Upper lobe of left lung (tissue), 6 donors: ENCODE data around the gene C5orf58. TPM values are rescaled to one million over a fixed set of nuclear protein-coding genes. Genes with fewer than 3 reads are reported as not detected.

Experiments
- ATAC-seq, 2 donors: fragments of 200-7000 bp; cut with Tn5 transposase; one replicate each; pipeline ENCODE4 v1.9.1; 2022; ENCODE audit warnings: mild to moderate bottlenecking in 2 of 2, moderate library complexity in 2 of 2; ENCODE audit not compliant: low FRiP score in 2 of 2
- DNase-seq, 2 donors: peaks; one replicate each; pipeline ENCODE4 v3.0.0-alpha.2; 2019 to 2020
- H3K27ac ChIP-seq, 4 donors: fragments of 200-600 bp; sonication (generic); one replicate each; pipeline ENCODE4 v1.5.1; 2016 to 2019
- H3K27me3 ChIP-seq, 4 donors: fragments of 200-600 bp; sonication (generic); one replicate each; pipeline ENCODE4 v1.5.1; 2017 to 2019
- H3K36me3 ChIP-seq, 4 donors: fragments of 200-600 bp; sonication (generic); one replicate each; pipeline ENCODE4 v1.5.1; 2016 to 2019
- H3K4me1 ChIP-seq, 4 donors: fragments of 200-600 bp; sonication (generic); one replicate each; pipeline ENCODE4 v1.5.1; 2018 to 2019
- H3K4me3 ChIP-seq, 4 donors: fragments of 200-600 bp; sonication (generic); one replicate each; pipeline ENCODE4 v1.5.1; 2017 to 2019; ENCODE audit warnings: mild to moderate bottlenecking in 2 of 4, moderate library complexity in 1 of 4
- H3K9me3 ChIP-seq, 4 donors: fragments of 200-600 bp; sonication (generic); one replicate each; pipeline ENCODE4 v1.5.1; 2018 to 2019
- EP300 ChIP-seq, 4 donors: sonication (generic); formaldehyde crosslinking; IDR thresholded peaks; one replicate each; pipeline ENCODE4 v1.5.1; 2017; ENCODE audit warnings: antibody characterized with exemption in 4 of 4, control low read depth in 2 of 4
- POLR2A ChIP-seq, 4 donors: fragments of 450-650 bp; IDR thresholded peaks; one replicate each; pipeline ENCODE4 v1.5.1; 2016 to 2017; ENCODE audit warnings: antibody characterized with exemption in 4 of 4, mild to moderate bottlenecking in 2 of 4
- POLR2AphosphoS5 ChIP-seq, 2 donors: sonication (generic); formaldehyde crosslinking; IDR thresholded peaks; one replicate each; pipeline ENCODE4 v1.5.1; 2017; ENCODE audit warnings: antibody characterized with exemption in 2 of 2
- WGBS, 2 donors: methylation state at CpG; one replicate each; pipeline ENCODE4 v1.1.5; 2017 to 2018; 5-methylcytosine and 5-hydroxymethylcytosine counted together
- total RNA-seq, 6 donors: library from RNA; depleted of rRNA in 4 of 6; stranded (reverse); fragments of >200 nt in 4 of 6; gene quantifications; one replicate each; pipeline versions ENCODE4 v1.1.0 to v1.2.1, GENCODE V29; 2016 to 2021
- TF ChIP-seq, protein P1 (sequence below), 6 experiments: fragments of 450-650 bp in 4 of 6; fragments of 200-600 bp in 2 of 6; sonication (generic) in 2 of 6; IDR thresholded peaks; one replicate each; pipeline ENCODE4 v1.5.1; 2016 to 2019; ENCODE audit warnings: antibody characterized with exemption in 6 of 6
- donor health status: DM: no; HTN: no; CAD: no; lungs with moderate emphysema.
- donor health status: DM: no; HTN: yes; CAD: no; lungs with severe emphysema.

The C5orf58 gene
- total RNA-seq, 6 donors from 2014 or later, result not detected

DNA sequence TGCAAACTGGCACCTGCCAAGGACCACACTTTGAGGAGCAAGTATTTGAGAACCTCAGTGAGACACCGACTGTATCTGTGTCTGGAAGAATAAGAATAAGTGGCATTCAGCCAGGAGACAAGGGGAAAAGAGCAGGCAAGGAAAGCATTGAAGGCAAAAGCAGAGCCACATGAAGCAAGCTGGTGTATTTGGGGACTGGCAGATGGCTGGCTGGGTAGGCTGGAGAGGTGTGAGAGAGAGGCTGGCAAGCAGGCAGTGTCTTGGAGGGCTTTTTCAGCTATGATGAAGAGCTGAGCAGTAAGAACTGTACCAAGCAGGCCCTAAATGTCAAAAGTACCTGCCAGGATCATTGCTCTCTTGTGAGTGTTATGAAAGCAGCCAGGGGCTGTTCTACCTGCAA lies 14.1 kb upstream of the C5orf58 start:
- ATAC-seq, result no peak
- no peak for DNase-seq
- Histone ChIP-seq H3K36me3 (no peaks in the 10 kb centered on the region), H3K27me3 (no peaks in the 10 kb centered on the region), H3K9me3 (no peaks in the 10 kb centered on the region), H3K4me1 (peaks cover 0 to 6% (median 3%) of the 10 kb centered on the region in 4 donors), H3K4me3 (no peak overlapping the region), H3K27ac (no peak overlapping the region)
- 39 to 45% methylated on average over 1 of the region's 1 CpG for WGBS, 2 donors
- TF ChIP-seq POLR2AphosphoS5 (IDR thresholded peaks at IDR 0.05) (no peak), EP300 (IDR thresholded peaks at IDR 0.05) (no peak), POLR2A (IDR thresholded peaks at IDR 0.05) (no peak)
- TF ChIP-seq, protein P1, sequence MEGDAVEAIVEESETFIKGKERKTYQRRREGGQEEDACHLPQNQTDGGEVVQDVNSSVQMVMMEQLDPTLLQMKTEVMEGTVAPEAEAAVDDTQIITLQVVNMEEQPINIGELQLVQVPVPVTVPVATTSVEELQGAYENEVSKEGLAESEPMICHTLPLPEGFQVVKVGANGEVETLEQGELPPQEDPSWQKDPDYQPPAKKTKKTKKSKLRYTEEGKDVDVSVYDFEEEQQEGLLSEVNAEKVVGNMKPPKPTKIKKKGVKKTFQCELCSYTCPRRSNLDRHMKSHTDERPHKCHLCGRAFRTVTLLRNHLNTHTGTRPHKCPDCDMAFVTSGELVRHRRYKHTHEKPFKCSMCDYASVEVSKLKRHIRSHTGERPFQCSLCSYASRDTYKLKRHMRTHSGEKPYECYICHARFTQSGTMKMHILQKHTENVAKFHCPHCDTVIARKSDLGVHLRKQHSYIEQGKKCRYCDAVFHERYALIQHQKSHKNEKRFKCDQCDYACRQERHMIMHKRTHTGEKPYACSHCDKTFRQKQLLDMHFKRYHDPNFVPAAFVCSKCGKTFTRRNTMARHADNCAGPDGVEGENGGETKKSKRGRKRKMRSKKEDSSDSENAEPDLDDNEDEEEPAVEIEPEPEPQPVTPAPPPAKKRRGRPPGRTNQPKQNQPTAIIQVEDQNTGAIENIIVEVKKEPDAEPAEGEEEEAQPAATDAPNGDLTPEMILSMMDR (IDR thresholded peaks at IDR 0.05), result no peak

DNA sequence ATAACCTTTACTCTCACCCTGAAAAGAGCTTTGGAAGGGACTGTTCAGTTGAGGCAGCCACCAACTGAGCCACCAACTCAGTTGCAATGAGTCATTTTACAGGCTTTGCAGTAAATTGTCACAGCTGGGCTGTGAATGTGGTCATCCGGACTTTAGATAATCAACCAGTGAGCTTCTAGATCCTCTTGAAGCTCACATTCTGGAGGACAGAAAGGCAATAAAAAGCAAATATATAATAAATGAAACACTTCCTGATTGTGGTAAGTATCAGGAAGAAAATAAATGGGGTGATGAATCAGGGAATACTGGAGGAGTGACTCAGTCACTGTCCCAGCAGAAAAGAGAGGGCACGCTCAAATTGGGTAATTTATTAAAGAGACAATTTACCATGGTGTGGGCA lies 13.2 kb upstream of the C5orf58 start:
- peaks cover 0 to 6% (median 3%) of the 10 kb centered on the region in 4 donors for H3K4me1 ChIP-seq
- TF ChIP-seq POLR2AphosphoS5 (IDR thresholded peaks at IDR 0.05) (no peak), POLR2A (IDR thresholded peaks at IDR 0.05) (no peak), EP300 (IDR thresholded peaks at IDR 0.05) (no peak)
- TF ChIP-seq, protein P1 (IDR thresholded peaks at IDR 0.05), result no peak
- no peak overlapping the region for H3K4me3 ChIP-seq
- no peak for DNase-seq
- H3K36me3 ChIP-seq, result no peaks in the 10 kb centered on the region
- no peaks in the 10 kb centered on the region for H3K9me3 ChIP-seq
- H3K27ac ChIP-seq, result no peak overlapping the region
- no peaks in the 10 kb centered on the region for H3K27me3 ChIP-seq
- 85 to 92% methylated on average over 2 of the region's 2 CpGs for WGBS, 2 donors
- ATAC-seq, result no peak

DNA sequence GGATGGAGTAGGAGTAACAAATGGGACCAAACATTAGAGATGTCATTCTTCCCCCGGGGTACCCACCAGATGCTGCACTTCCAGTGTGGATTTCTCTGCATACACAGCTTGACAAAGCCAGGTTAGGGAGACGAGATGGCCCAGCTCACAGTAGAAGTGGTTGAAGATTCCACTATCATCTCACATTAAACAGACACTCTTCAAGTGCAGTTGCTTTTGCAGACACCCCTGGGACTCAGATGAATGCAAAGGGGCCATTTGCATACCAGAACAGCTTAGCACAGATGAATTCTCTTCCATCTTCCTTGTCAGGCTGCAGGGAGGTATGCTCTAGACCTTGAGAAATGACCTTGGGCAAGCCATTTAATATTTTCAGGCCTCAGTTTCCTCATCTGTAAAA lies 12.6 kb upstream of the C5orf58 start:
- no peaks in the 10 kb centered on the region for H3K27me3 ChIP-seq
- 87 to 100% methylated on average over 2 of the region's 2 CpGs for WGBS, 2 donors

DNA sequence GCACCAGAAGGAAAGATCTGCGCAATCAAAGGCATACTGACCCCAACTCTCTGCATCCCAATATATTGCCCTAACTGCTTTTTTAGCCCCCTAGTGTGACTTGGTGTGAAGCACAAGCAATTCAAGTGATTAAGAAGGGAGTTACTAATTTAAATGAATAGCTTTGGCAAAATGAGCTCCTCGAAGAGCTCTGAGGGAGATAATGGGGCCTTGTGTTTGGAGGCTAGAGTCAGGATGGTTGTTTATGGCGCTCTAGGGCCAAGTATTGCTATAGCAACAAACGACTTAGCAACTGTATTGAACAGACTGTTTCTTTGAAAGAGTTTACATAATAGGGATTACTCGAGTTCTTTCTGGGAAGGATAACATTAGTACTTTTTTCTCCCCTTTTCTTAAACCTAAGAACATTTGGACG lies 11.5 kb upstream of the C5orf58 start:
- DNase-seq, result no peak
- Histone ChIP-seq H3K9me3 (no peaks in the 10 kb centered on the region), H3K4me3 (no peak overlapping the region), H3K27me3 (no peaks in the 10 kb centered on the region), H3K4me1 (peaks cover 0 to 11% (median 3%) of the 10 kb centered on the region in 4 donors), H3K36me3 (no peaks in the 10 kb centered on the region), H3K27ac (no peak overlapping the region)
- ATAC-seq, result no peak
- WGBS, 2 donors, result 70 to 78% methylated on average over 6 of the region's 6 CpGs
- TF ChIP-seq EP300 (IDR thresholded peaks at IDR 0.05) (no peak), POLR2A (IDR thresholded peaks at IDR 0.05) (no peak), POLR2AphosphoS5 (IDR thresholded peaks at IDR 0.05) (no peak)
- TF ChIP-seq, protein P1 (IDR thresholded peaks at IDR 0.05), result no peak

More for the DNA sequence above, 12.6 kb upstream of the C5orf58 start:
- DNase-seq, result no peak
- Histone ChIP-seq H3K27ac (no peak overlapping the region), H3K36me3 (no peaks in the 10 kb centered on the region), H3K4me3 (no peak overlapping the region), H3K9me3 (no peaks in the 10 kb centered on the region), H3K4me1 (peaks cover 0 to 6% (median 3%) of the 10 kb centered on the region in 4 donors)
- no peak for TF ChIP-seq POLR2A (IDR thresholded peaks at IDR 0.05)
- TF ChIP-seq, protein P1 (IDR thresholded peaks at IDR 0.05), result no peak
- TF ChIP-seq EP300 (IDR thresholded peaks at IDR 0.05), result no peak
- no peak for TF ChIP-seq POLR2AphosphoS5 (IDR thresholded peaks at IDR 0.05)
- ATAC-seq, result no peak

DNA sequence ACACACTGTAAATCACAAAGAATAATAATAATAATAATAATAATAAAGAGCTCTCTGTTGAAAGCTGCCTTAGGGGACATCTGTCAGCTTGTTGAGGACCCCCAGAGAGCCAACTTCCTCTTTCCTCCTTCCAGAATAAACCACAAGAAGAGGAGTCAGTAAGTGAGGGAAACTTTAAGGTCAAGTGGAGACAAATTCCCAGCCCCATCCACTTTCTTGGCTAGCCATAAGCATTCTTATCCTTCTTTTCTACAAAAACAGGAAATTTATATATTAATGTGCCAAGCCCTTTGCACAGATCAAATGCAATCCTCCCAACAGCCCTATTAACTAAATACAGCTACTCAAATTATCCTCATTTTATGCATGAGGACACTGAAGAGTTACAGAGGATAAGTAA lies 9.4 kb upstream of the C5orf58 start:
- Histone ChIP-seq H3K36me3 (no peaks in the 10 kb centered on the region), H3K27me3 (no peaks in the 10 kb centered on the region), H3K9me3 (no peaks in the 10 kb centered on the region), H3K4me1 (peaks cover 0 to 11% (median 3%) of the 10 kb centered on the region in 4 donors), H3K4me3 (no peak overlapping the region), H3K27ac (no peak overlapping the region)
- DNase-seq (no peak), ATAC-seq (no peak)
- TF ChIP-seq, protein P1 (IDR thresholded peaks at IDR 0.05), result no peak
- TF ChIP-seq POLR2AphosphoS5 (IDR thresholded peaks at IDR 0.05) (no peak), EP300 (IDR thresholded peaks at IDR 0.05) (no peak), POLR2A (IDR thresholded peaks at IDR 0.05) (no peak)
